GM19099 (cell line): ENCODE measurements around the gene ODAD2.

ENCODE experiments used
- POLR2A ChIP-seq: IDR thresholded peaks from 3 replicates; pipeline ENCODE4 v1.6.1; 2011; ENCODE audit warnings: low read depth; ENCODE audit not compliant: insufficient read length; ENCODE audit errors: extremely low read depth

Gene ODAD2

DNA sequence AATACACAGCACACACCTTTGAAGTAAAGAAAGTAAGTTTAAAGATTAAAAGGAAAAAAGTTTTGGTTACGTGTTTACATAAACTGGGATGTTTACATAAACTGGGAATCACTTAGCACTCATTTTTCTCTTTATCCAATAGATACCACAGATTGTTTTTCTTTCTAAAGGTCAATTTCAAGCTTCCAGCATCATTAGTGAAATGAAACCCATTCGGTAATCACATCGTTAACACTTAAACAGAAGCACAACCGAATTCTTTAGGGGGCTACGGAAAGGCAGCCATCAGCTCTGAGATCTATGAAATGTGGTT is 1.1 kb downstream of the ODAD2 start:
- no peak for TF ChIP-seq POLR2A

DNA sequence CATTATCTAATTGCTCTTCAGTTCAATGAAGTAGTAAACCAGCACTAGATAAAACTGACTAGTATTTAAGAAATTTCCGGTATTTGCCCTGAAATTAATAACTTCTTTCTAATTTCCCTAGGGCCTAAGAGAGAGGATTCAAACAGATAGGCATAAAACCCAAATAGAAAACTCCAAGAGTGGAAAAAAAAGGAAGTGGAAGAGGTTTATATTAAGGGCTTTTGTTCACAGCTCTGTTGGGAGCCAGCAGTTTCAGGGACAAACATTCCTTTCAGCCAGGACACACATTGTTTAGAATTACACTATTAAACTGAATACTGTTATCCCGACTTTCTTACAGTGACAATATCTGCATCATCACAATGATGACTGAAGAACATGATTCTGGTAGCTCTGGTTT is 3.6 kb downstream of the ODAD2 start:
- TF ChIP-seq POLR2A, result no peak

DNA sequence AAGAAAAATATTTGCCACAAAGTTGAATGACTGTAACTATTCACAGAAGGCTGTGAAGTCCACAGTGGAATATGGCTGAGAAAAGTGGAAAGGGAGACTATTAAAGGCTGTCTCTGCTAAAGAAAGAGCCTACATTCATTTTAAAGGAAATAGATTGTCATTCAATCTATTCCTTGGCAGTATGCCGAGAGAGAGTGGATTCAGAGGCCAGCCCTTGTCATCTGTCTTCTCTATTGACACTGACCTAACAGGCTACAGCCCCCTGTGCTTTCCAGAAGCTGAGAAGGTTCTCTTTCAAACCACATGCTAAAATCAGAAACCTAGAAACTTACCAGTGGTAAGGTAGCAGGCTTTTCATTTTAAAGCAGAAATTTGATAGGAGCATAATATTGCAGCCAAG is 12.1 kb downstream of the ODAD2 start:
- no peak for TF ChIP-seq POLR2A

DNA sequence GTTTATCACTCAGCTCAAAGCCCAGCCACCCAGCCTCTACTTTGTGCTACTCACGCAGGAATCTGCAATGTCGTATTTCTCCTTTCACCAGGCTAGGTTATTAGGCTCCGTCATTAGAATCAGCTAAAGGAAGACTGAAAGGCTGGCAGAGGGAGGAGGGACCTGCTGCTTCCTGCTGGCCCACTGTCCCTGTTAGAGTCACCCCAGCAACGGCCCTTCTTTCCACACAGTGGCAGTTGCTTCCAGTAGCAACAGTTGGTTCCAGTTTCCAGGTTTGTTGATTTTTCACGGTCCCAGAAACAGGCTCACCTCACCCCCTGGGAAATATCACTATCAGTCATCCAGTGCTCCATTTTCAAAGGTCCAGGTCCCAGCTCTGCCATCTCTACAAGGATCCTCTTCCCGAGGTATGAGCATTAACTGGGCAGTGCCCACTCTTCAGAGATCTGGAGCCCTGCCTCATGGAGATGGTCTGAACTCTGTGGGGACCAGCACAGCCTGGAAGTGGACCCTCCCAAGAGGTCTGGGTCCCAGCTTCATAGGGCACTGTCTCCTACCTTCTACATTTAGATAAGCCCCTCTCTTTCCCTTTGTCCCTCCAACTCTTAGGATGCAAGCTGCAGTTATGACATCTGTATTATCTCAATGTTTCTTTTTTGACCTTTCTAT is 15.9 kb downstream of the ODAD2 start:
- no peak for TF ChIP-seq POLR2A

- no peak for TF ChIP-seq POLR2A
Observed at GRCh38 chr10:27981744-27982143, 17.1 kb downstream of the ODAD2 start.

DNA sequence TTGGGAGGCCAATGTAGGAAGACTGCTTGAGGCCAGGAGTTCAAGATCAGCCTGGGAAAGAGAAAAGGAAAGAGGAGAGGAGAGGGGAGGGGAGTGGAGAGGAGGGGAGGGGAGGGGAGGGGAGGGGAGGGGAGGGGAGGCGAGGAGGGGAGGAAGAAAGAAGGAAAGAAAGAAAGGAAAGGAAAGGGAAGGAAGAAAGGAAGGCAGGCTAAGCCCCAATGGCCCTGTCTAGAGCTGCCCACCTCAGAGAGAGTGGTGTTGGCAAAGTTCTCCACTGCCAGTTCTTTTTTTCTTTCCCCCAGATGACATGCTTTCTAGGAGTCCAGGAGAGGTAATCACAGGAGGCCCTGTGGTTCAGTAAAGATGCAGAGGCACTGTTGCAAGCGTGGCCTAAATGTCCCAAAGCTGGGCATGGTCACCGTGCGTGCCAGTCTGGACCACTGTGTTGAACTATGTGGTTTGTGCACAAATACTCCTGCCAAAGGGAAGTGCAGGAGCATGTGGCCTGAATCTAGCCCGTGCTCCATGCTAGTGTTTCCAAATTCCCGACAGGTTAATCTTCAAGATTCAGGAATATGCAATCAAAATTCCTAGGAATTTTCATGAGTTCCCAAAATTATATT is 39.7 kb downstream of the ODAD2 start:
- no peak for TF ChIP-seq POLR2A

DNA sequence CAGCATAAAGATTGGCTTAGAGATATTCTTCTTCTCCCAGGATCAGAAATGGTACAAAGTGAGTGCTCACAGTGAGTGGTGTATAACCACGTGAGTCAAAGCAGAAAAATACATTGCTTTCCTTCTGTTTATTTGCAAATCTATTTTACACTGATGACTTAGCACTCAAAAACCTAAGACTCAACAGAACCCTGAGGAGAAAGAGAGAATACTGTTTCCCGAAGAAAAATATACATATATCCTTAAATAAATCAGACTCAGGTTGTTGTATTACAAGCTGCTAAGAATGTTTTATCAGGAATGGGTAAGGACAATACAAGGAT is 48.7 kb downstream of the ODAD2 start:
- TF ChIP-seq POLR2A, result no peak

DNA sequence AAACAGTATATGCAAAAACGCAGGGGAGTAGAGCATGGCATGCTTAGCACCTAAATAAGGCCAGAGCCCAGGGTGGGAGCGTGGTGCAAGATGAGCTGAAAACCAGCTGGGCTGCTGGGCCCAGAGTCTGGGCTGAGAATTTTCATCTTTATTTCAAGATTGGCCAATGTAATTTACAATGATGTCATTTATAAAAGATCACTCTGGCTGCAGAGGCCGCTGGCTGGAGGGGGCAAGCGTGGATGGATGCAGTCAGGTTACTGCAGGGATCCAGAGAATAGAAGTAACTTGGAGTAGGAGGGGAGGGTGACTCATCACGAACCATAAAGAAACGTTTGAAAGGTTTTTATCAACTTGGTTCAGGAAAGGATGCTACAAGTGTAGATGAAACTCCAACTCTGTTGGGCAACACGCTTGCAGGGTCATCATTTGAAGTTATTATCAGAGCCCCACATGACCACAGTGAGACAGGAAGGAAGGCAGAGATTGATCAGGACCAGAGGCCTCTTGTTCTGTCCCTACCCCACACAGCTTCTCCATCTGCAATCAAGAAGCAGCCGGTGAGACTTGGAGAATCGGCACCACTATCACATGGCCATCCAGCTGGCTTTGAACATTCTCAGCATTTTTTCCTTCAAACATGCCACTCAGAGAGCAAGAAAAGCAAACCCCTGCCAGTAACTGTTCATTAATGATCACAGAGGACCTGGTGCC is 49.2 kb downstream of the ODAD2 start:
- no peak for TF ChIP-seq POLR2A

- TF ChIP-seq POLR2A, result no peak
Observed at GRCh38 chr10:27948186-27948585, 50.7 kb downstream of the ODAD2 start.

DNA sequence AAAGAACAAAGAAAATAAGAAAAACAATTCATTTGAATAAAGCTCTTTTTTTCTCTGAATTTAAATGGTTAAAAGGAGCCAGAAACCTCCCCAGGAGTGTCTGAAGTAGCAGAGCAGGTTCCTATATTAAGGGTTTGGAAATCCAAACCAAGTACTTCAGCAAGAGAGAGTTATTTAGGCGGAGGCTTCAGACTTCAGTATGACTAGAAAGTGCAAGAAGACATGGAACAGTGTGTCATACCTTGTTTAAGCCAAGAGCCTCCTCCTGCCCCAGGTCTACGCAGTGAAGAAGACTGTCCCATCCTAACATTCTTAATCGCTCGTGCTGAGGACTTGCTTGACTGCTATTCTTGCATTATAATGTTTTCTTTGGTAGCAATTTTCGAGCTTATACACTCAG is 51.3 kb downstream of the ODAD2 start:
- TF ChIP-seq POLR2A, result no peak

- no peak for TF ChIP-seq POLR2A
Observed at GRCh38 chr10:27944005-27944404, 54.9 kb downstream of the ODAD2 start.

GRCh38 chr10:27914888-27915287 is 84.0 kb downstream of the ODAD2 start:
- TF ChIP-seq POLR2A, result no peak

DNA sequence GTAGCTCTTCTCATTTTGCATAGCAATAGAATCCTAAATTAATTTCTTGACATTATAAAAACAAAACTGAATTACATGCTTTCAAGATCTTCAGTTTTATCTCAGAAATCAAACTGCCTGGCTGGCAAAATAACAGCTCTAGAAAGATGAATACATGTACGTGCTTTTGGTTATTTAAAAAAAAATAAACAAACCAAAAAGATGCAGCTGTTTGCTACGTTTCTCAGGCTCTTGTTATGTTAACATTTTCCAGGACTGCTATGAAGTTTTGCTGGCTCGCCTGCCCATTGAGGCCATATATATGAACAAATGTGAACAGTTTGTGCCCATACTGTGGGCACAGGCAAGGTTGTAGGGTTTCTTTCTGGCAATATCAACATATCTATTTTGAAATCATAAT is 86.6 kb downstream of the ODAD2 start:
- no peak for TF ChIP-seq POLR2A

- TF ChIP-seq POLR2A, result no peak
Observed at GRCh38 chr10:27911539-27911938, 87.3 kb downstream of the ODAD2 start.

- TF ChIP-seq POLR2A, result no peak
Observed at GRCh38 chr10:27911011-27911410, 87.9 kb downstream of the ODAD2 start.

DNA sequence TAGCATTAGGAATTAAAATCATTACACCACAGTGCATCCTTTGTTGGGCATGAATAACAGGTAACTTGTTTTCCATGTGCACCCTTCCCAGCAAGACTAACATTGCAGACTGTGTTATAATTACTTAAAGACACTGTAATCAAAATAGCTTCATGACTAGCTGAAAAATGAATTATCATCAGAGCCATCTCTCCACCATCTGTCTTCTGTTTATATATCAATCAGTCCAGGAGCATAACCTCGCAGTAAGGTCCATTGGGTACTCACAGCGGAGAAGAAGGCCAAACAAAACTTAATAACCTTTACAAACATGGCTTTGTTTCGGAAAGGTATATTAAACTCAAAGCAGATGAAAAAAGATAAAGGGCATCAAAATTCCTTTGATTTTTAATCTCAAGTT is 90.6 kb downstream of the ODAD2 start:
- TF ChIP-seq POLR2A, result no peak
